Mucosa of rectum (tissue), 2 donors: Measurements from ENCODE around the gene HTR2A.

Experiments used
- H3K27ac ChIP-seq, 2 donors: one replicate each; pipeline ENCODE4 v1.7.0; 2013; ENCODE audit warnings: inconsistent platforms in 2 of 2, low read depth in 2 of 2, low read length in 2 of 2
- H3K27me3 ChIP-seq, 2 donors: one replicate each; pipeline ENCODE4 v1.7.0; 2013; ENCODE audit warnings: low read length in 2 of 2; ENCODE audit not compliant: control insufficient read depth in 2 of 2, insufficient read depth in 2 of 2
- H3K36me3 ChIP-seq, 2 donors: one replicate each; pipeline ENCODE4 v1.7.0; 2013; ENCODE audit warnings: low read length in 2 of 2; ENCODE audit not compliant: control insufficient read depth in 2 of 2, insufficient read depth in 2 of 2
- H3K4me1 ChIP-seq, 2 donors: one replicate each; pipeline ENCODE4 v1.7.0; 2013; ENCODE audit warnings: low read length in 2 of 2, mild to moderate bottlenecking in 1 of 2; ENCODE audit not compliant: control insufficient read depth in 2 of 2, insufficient read depth in 2 of 2
- H3K4me3 ChIP-seq, 2 donors: one replicate each; pipeline ENCODE4 v1.7.0; 2013; ENCODE audit warnings: low read length in 2 of 2
- H3K9ac ChIP-seq, 2 donors: one replicate each; pipeline ENCODE4 v1.7.0; 2013; ENCODE audit warnings: low read length in 2 of 2, low read depth in 1 of 2, mild to moderate bottlenecking in 1 of 2
- H3K9me3 ChIP-seq, 2 donors: one replicate each; pipeline ENCODE4 v1.7.0; 2013; ENCODE audit warnings: low read length in 2 of 2; ENCODE audit not compliant: control insufficient read depth in 2 of 2
- donor health status: healthy.
- donor health status: Normal muscosa, but diverticular disease.

The HTR2A gene

DNA sequence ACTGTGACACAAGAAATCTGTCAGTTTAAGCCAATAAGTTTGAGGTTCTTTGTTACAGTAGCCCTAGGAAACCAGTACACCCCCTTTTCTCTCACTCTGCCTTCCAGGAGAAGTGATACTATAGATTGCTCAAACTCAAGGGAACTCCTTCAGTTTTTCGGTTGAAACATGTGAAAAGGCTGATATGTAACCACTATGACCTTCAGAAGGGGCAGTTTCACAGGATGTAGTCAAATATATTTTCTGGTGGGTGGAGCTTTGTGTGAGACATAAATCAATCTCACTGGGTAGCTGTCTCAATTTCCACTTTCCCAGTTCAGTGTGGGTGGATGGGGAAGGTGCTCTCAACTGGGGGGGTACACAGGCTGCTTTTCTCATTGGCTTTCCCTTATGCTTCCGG, 41.7 kb downstream of the HTR2A start:
- Histone ChIP-seq H3K27ac (no peak overlapping the region), H3K9me3 (no peaks in the 10 kb centered on the region), H3K4me1 (peaks cover 0 to 5% of the 10 kb centered on the region in 2 donors), H3K36me3 (no peaks in the 10 kb centered on the region), H3K27me3 (no peaks in the 10 kb centered on the region), H3K4me3 (no peak overlapping the region), H3K9ac (no peak overlapping the region)

DNA sequence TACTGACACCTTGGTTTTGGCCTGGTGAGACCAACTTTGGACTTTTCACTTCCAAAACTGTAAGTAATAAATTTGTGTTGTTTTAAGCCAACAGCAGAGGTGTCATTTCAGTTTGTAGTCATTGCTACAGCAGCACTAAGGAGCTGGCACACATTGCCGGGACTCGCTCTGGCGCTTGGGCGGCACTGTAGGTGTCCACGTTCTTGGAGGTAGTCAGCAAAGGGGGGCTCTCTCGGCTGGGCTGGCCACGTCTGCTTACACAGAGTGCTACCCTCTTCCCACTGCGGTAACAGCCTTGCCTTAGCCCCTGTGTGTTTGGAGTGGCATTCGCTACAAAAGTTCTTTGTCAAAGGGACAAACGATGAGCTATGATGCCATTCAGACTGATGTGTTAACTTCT, 44.7 kb downstream of the HTR2A start:
- Histone ChIP-seq H3K4me1 (peaks cover 0 to 5% of the 10 kb centered on the region in 2 donors), H3K9me3 (no peaks in the 10 kb centered on the region)

DNA sequence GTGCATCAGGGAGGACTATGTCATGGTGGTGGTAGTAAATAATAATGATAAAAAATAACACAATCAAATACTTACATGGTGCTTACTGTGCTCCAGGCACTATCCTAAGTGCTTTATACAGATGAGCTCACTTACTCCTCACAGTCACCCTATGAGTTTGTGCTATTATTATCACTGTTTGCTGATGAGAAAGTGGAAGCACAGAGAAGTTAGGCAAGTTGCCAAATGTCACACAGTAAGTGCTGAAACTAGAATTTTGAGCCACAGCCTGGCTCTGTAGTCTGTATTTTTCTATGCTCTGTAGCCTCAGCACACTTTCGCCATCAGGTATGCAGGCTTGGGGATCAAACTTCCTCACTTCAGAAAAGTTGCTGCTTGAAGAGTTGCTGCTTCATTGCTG, 46.6 kb downstream of the HTR2A start:
- Histone ChIP-seq H3K9ac (no peak overlapping the region), H3K27me3 (no peaks in the 10 kb centered on the region), H3K4me1 (peaks cover 0 to 3% of the 10 kb centered on the region in 2 donors), H3K36me3 (no peaks in the 10 kb centered on the region), H3K27ac (no peak overlapping the region), H3K9me3 (no peaks in the 10 kb centered on the region), H3K4me3 (no peak overlapping the region)

More for the DNA sequence above, 44.7 kb downstream of the HTR2A start:
- Histone ChIP-seq H3K27me3 (no peaks in the 10 kb centered on the region), H3K27ac (no peak overlapping the region), H3K9ac (no peak overlapping the region), H3K4me3 (no peak overlapping the region), H3K36me3 (no peaks in the 10 kb centered on the region)

DNA sequence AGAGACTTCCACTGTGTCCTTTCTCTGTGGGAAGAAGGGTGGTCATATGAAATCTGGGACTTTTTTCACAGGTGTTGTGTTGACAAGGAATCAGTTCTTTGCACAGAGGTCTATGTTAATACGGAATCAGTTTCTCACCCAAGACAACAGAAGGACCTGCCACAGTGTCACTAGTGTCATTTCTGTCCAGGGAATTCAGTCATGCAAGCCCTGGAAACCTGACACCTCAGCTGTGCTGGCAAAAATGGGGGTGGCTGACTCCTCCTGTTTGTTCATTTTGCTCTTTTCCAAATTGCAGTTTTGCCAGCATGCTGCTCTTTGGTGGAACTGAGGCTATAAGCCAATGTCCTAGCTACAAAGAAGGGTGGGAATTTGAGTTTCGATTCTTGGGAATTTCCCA, 50.1 kb downstream of the HTR2A start:
- no peaks in the 10 kb centered on the region for H3K4me1 ChIP-seq
- H3K9ac ChIP-seq: no peak overlapping the region
- H3K27me3 ChIP-seq: no peaks in the 10 kb centered on the region
- no peak overlapping the region for H3K4me3 ChIP-seq
- H3K27ac ChIP-seq: no peak overlapping the region
- H3K36me3 ChIP-seq: no peaks in the 10 kb centered on the region
- no peaks in the 10 kb centered on the region for H3K9me3 ChIP-seq

DNA sequence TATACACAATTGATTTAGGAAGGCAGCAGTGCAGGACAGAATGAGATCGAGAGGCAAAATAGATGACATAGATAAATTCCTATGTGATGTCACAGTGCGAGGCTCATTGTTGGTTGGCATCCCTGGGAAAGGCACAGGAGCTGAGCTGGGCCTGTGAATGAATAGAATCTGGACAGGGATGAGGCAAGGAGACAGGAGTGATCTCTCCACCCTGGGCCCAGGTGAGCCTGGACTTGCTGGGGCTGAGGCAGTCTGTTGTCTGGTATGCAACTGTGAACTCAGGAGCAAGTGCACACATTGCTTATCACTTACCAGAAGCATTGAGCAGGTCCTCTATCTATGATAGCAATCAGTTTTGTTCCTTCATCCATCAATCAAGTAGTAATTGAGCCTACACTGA, 51.7 kb downstream of the HTR2A start:
- H3K9ac ChIP-seq: no peak overlapping the region
- no peaks in the 10 kb centered on the region for H3K27me3 ChIP-seq
- H3K4me1 ChIP-seq: no peaks in the 10 kb centered on the region
- no peak overlapping the region for H3K4me3 ChIP-seq
- no peaks in the 10 kb centered on the region for H3K36me3 ChIP-seq
- H3K27ac ChIP-seq: no peak overlapping the region
- no peaks in the 10 kb centered on the region for H3K9me3 ChIP-seq

DNA sequence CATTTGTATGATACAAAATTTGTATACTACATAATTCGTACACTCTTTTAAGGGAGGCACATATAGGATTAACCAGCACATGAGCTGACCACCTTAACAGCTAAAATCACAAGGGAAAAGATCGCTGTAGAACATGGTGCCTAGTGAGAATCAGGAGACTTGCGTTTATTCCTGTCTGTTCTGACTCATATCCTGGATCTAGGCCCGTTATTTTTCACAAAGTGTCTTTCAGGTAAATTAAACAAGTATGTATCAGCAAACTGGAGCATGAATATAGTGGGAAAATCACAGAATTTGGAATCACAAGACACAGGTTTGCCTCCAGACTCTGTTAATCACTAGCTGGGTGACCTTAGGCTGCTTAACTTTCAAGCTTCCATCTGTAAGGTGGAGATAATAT, 52.4 kb downstream of the HTR2A start:
- H3K27me3 ChIP-seq: no peaks in the 10 kb centered on the region
- no peaks in the 10 kb centered on the region for H3K9me3 ChIP-seq
- H3K27ac ChIP-seq: no peak overlapping the region
- H3K36me3 ChIP-seq: no peaks in the 10 kb centered on the region
- no peak overlapping the region for H3K9ac ChIP-seq
- H3K4me1 ChIP-seq: no peaks in the 10 kb centered on the region
- no peak overlapping the region for H3K4me3 ChIP-seq

DNA sequence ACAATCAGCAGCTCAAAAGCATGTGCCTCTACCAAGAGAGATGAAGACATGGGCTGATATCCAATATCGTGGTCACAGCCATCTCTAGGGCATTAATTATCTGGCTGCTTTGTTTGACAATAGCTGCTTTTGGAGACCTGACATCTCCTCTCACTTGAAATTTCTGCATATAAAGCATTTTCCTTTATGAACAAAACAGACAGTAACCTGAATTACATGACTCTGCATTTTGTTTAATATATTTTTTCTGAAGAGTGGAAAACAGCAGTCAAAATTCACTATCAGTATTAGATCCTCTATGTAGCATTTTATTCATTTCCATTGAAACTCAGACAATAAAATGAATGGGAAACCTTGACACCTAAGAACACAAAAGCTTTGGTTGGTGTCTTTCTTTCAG, 57.5 kb downstream of the HTR2A start:
- Histone ChIP-seq H3K36me3 (no peaks in the 10 kb centered on the region), H3K9me3 (no peaks in the 10 kb centered on the region), H3K27me3 (no peaks in the 10 kb centered on the region), H3K4me1 (no peaks in the 10 kb centered on the region), H3K4me3 (no peak overlapping the region), H3K9ac (no peak overlapping the region), H3K27ac (no peak overlapping the region)

DNA sequence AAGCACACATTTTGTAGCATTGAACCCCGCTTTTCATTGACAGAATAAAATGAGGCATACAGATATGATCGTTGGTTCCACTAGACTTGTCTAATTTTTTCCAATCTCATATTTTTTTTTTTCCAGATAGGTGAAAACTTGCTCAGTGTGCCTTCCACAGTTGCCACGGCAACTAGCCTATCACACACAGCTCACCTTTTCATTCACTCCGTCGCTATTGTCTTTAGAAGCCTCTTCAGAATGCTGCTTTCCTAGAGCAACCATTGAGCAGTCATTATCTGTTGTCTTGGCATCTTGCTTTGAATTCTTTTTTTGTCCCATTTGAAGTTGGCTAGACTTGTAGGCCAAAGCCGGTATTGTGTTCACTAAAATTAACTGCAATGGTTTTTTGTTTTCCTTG, 62.2 kb downstream of the HTR2A start:
- Histone ChIP-seq H3K36me3 (no peaks in the 10 kb centered on the region), H3K27ac (no peak overlapping the region), H3K9ac (no peak overlapping the region), H3K9me3 (no peaks in the 10 kb centered on the region), H3K4me1 (no peaks in the 10 kb centered on the region), H3K27me3 (no peaks in the 10 kb centered on the region), H3K4me3 (no peak overlapping the region)

DNA sequence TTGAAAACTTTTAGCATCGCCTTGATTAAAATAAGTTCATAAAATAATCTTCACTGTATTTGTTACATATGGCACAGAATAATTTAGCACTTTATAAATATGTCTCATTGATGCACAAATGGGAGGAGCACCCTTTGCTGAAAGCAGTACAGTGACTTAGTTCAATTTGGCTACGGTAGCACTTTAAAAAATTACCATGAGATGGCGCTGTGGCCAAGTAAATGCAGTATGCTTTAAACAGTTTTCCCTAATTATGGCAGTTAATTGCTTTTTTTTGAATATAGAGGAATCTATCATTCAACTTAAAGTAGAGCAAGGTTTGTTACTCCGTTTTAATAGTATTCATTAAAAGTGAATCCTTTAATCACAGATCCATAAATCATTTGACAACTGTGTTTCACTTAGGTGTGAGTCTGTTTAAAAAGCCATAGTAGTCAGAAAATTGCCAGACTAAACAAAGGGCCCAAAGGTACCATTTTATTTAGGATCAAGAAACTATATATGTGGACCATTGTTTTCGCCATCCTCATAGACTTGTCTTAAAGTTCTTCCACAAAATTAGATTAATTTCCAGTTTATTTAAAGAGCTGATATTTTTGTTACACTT, 65.2 kb downstream of the HTR2A start:
- H3K27ac ChIP-seq: no peak overlapping the region
- H3K9me3 ChIP-seq: no peaks in the 10 kb centered on the region
- H3K27me3 ChIP-seq: no peaks in the 10 kb centered on the region
- H3K4me3 ChIP-seq: no peak overlapping the region
- no peaks in the 10 kb centered on the region for H3K36me3 ChIP-seq
- no peaks in the 10 kb centered on the region for H3K4me1 ChIP-seq
- H3K9ac ChIP-seq: peak overlapping the region in 1 of 2 donors; percentile 10

DNA sequence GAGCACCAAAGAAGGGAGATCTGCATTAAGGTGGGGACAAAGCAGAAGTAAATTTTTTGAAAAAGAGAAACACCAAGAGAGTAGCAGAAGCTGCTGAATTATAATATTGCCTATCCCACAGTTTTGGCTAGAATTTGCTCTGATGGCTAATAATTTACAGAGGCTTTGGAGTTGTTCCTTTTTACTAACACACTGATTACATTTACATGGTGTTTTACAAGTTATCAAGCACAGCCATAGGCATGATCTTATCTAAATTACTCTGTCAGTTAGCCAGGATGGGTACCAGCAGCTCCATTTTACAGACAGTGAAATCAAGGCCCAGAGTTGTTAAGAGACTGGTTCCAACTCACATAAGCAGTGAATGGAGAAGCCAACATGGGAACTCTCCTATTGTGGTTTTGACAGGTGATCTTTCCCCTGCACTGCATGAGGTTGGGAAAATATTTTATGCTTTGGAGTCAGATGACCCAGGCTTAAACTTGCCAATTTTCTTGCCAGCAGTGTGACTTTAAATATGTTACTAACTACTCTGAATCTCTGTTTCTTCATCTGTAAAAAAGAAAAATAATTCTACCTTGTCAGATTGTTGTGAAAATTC, 66.3 kb downstream of the HTR2A start:
- no peaks in the 10 kb centered on the region for H3K9me3 ChIP-seq
- no peaks in the 10 kb centered on the region for H3K27me3 ChIP-seq
- H3K4me3 ChIP-seq: no peak overlapping the region
- H3K9ac ChIP-seq: no peak overlapping the region
- no peaks in the 10 kb centered on the region for H3K36me3 ChIP-seq
- H3K4me1 ChIP-seq: no peaks in the 10 kb centered on the region
- no peak overlapping the region for H3K27ac ChIP-seq
